Erythroblast (primary cell): ENCODE results near the gene HELQ.

Source experiments
- GATA1 ChIP-seq: IDR thresholded peaks from 2 replicates; pipeline ENCODE4 v1.6.1; 2011; ENCODE audit warnings: low read depth, mild to moderate bottlenecking, control low read depth, low read length, moderate library complexity
- POLR2A ChIP-seq: IDR thresholded peaks from 2 replicates; pipeline ENCODE4 v1.6.1; 2011; ENCODE audit warnings: mild to moderate bottlenecking, low read length

DNA sequence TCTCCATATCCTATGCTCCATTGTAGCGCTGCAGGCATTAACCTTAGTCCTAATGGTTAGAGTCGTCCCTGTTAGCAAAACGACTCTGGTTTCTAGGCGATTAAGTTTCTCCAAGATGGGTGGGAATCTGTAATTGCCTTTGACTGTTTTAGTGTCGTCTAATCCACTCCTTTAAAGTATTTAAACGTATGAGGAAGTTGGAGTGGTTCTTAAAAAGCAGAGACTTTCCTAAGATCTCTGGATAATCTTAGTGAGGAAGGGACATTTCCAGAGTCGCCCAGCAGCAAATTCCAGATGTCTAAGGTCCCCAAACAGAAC lies 520 bp upstream of the HELQ start:
- TF ChIP-seq POLR2A, result peak; percentile 44
- TF ChIP-seq GATA1, result no peak
